ENCODE data around the gene ITFG1.

- TF ChIP-seq POLR2A (IDR thresholded peaks at IDR 0.05) (no peak), CTCF (IDR thresholded peaks at IDR 0.05) (no peak)
Measured at GRCh38 chr16:47158992-47159391, 301.9 kb downstream of the ITFG1 start.

All from lower leg skin (tissue), 3 donors.